OCI-LY3 (cell line): ENCODE results near the gene ANKH.

ENCODE experiments used
- EZH2phosphoT487 ChIP-seq: fragments of 200-600 bp; shearing (Covaris generic); IDR thresholded peaks from 2 replicates; pipeline ENCODE4 v1.6.1; 2018; ENCODE audit warnings: antibody characterized with exemption, mixed run types, low read depth
- TF ChIP-seq, protein P1 (sequence below): fragments of 200-600, 300-600 bp; sonication (generic); IDR thresholded peaks from 2 replicates; pipeline ENCODE4 v1.5.1; 2014; ENCODE audit warnings: antibody characterized with exemption, low read length, low read depth

- TF ChIP-seq, protein P1, sequence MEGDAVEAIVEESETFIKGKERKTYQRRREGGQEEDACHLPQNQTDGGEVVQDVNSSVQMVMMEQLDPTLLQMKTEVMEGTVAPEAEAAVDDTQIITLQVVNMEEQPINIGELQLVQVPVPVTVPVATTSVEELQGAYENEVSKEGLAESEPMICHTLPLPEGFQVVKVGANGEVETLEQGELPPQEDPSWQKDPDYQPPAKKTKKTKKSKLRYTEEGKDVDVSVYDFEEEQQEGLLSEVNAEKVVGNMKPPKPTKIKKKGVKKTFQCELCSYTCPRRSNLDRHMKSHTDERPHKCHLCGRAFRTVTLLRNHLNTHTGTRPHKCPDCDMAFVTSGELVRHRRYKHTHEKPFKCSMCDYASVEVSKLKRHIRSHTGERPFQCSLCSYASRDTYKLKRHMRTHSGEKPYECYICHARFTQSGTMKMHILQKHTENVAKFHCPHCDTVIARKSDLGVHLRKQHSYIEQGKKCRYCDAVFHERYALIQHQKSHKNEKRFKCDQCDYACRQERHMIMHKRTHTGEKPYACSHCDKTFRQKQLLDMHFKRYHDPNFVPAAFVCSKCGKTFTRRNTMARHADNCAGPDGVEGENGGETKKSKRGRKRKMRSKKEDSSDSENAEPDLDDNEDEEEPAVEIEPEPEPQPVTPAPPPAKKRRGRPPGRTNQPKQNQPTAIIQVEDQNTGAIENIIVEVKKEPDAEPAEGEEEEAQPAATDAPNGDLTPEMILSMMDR, result no peak
- TF ChIP-seq EZH2phosphoT487, result no peak
Measured at GRCh38 chr5:14666357-14666756, 205.2 kb downstream of the ANKH start.
